K562 (cell line): ENCODE results near the gene C3. TPM values are rescaled to one million over a fixed set of nuclear protein-coding genes. Genes with fewer than 3 reads are reported as not detected.

ENCODE experiments used
- CTBP1 ChIP-seq: fragments of 450-650 bp; IDR thresholded peaks from 2 replicates; pipeline ENCODE4 v1.6.1; 2016; ENCODE audit warnings: borderline replicate concordance
- E2F3 ChIP-seq: fragments of 250-450 bp; sonication (Bioruptor Pico); IDR thresholded peaks from 2 replicates; pipeline ENCODE4 v1.4.0; 2020; ENCODE audit warnings: mild to moderate bottlenecking
- ELF1 ChIP-seq: fragments of 200-800 bp; sonication (Bioruptor generic); IDR thresholded peaks from 2 replicates; pipeline ENCODE4 v1.6.1; 2016; ENCODE audit warnings: missing genetic modification characterization, missing compliant biosample characterization
- HNRNPL ChIP-seq: fragments of 200-400 bp; formaldehyde crosslinking; IDR thresholded peaks from 2 replicates; pipeline ENCODE4 v1.6.1; 2017; ENCODE audit warnings: low read depth, mild to moderate bottlenecking, low read length
- MCM2 ChIP-seq: fragments of 450-650 bp; IDR thresholded peaks from 2 replicates; pipeline ENCODE4 v1.6.1; 2017; ENCODE audit warnings: low read depth, mild to moderate bottlenecking
- NCOA1 ChIP-seq: fragments of 450-650 bp; IDR thresholded peaks from 2 replicates; pipeline ENCODE4 v1.6.1; 2016; ENCODE audit warnings: low read depth
- NUFIP1 ChIP-seq: fragments of 450-650 bp; IDR thresholded peaks from 2 replicates; pipeline ENCODE4 v1.6.1; 2018; ENCODE audit not compliant: partially characterized antibody
- SRSF7 ChIP-seq: fragments of 200-400 bp; formaldehyde crosslinking; optimal IDR thresholded peaks from 2 replicates; pipeline ENCODE3; 2017; ENCODE audit warnings: mild to moderate bottlenecking, low read depth, low read length
- TEAD4 ChIP-seq, 2 experiments: sonication (generic) in 1 of 2; formaldehyde crosslinking in 1 of 2; IDR thresholded peaks; 2 replicates each; pipeline versions ENCODE4 v1.6.1 to v1.8.0; 2012 to 2022; ENCODE audit warnings: borderline replicate concordance in 1 of 2, inconsistent platforms in 1 of 2, low read length in 1 of 2, mild to moderate bottlenecking in 1 of 2, missing genetic modification reagents in 1 of 2
- TSC22D4 ChIP-seq: fragments of 450-650 bp; IDR thresholded peaks from 2 replicates; pipeline ENCODE4 v1.6.1; 2016; ENCODE audit warnings: missing genetic modification characterization, missing biosample characterization, control low read depth
- ZNF12 ChIP-seq: sonication (generic); formaldehyde crosslinking; IDR thresholded peaks from 2 replicates; pipeline ENCODE4 v1.4.0; 2020; ENCODE audit warnings: mild to moderate bottlenecking, missing genetic modification reagents
- ZNF121 ChIP-seq: sonication (generic); formaldehyde crosslinking; conservative IDR thresholded peaks from 2 replicates; pipeline ENCODE4 v1.8.0; 2022; ENCODE audit warnings: missing genetic modification reagents
- ZNF445 ChIP-seq: fragments of 250-450 bp; sonication (Bioruptor Pico); IDR thresholded peaks from 2 replicates; pipeline ENCODE4 v1.4.0; 2020; ENCODE audit warnings: low read depth, mild to moderate bottlenecking, moderate library complexity
- ZNF717 ChIP-seq: fragments of 250-450 bp; sonication (Bioruptor Pico); IDR thresholded peaks from 2 replicates; pipeline ENCODE4 v1.5.0; 2021
- polyA plus RNA-seq, 8 experiments: library from polyadenylated mRNA; depleted of rRNA in 4 of 8; stranded (reverse) in 5 of 8; unstranded in 3 of 8; fragments of >200 nt; fragmentation: Nextera tagmentation in 2 of 8; fragmentation: Illumina TruSeq in 1 of 8; extraction: Ambion mirVana in 2 of 8; extraction: Trizol in 1 of 8; gene quantifications; 2 replicates each; pipeline versions ENCODE4 v1.2.1 to v1.2.3, GENCODE V29; 2011 to 2014; ENCODE audit warnings: inconsistent platforms in 1 of 8, missing spikeins in 1 of 8
- total RNA-seq, 7 experiments: library from RNA; depleted of rRNA in 6 of 7; stranded (reverse); fragments of >200 nt in 6 of 7; fragmentation: Illumina TruSeq in 2 of 7; extraction: Trizol in 2 of 7; gene quantifications; 2 replicates each; pipeline versions ENCODE4 v1.2.1 to v1.2.3, GENCODE V29; 2011 to 2021; ENCODE audit warnings: low replicate concordance in 1 of 7
- TF ChIP-seq, protein P1 (sequence below): fragments of 450-650 bp; IDR thresholded peaks from 2 replicates; pipeline ENCODE4 v1.6.1; 2016
- TF ChIP-seq, protein P2 (sequence below): fragments of 250-450 bp; sonication (Bioruptor Pico); IDR thresholded peaks from 2 replicates; pipeline ENCODE4 v1.8.0; 2022; ENCODE audit warnings: moderate library complexity, mild to moderate bottlenecking, inconsistent platforms
- TF ChIP-seq, protein P3 (sequence below), 2 experiments: fragments of 200-800 bp in 1 of 2; sonication (Bioruptor generic) in 1 of 2; sonication (generic) in 1 of 2; formaldehyde crosslinking in 1 of 2; IDR thresholded peaks in 1 of 2; conservative IDR thresholded peaks in 1 of 2; 2 replicates each; pipeline versions ENCODE4 v1.5.0 to v1.6.1; 2016 to 2020; ENCODE audit warnings: missing compliant biosample characterization in 1 of 2, missing genetic modification characterization in 1 of 2, missing genetic modification reagents in 1 of 2
- TF ChIP-seq, protein P4 (sequence below), 2 experiments: fragments of 450-650 bp; conservative IDR thresholded peaks; 2 replicates each; pipeline ENCODE4 v1.6.1; 2017; ENCODE audit warnings: mild to moderate bottlenecking in 2 of 2, moderate library complexity in 2 of 2

The C3 gene
- total and polyA plus RNA-seq, 9 of the 15 experiments (the other 6 are each of a cell fraction or from before 2014, with no cell fraction given): 0.59 to 10.6 (median 2.2) TPM

DNA sequence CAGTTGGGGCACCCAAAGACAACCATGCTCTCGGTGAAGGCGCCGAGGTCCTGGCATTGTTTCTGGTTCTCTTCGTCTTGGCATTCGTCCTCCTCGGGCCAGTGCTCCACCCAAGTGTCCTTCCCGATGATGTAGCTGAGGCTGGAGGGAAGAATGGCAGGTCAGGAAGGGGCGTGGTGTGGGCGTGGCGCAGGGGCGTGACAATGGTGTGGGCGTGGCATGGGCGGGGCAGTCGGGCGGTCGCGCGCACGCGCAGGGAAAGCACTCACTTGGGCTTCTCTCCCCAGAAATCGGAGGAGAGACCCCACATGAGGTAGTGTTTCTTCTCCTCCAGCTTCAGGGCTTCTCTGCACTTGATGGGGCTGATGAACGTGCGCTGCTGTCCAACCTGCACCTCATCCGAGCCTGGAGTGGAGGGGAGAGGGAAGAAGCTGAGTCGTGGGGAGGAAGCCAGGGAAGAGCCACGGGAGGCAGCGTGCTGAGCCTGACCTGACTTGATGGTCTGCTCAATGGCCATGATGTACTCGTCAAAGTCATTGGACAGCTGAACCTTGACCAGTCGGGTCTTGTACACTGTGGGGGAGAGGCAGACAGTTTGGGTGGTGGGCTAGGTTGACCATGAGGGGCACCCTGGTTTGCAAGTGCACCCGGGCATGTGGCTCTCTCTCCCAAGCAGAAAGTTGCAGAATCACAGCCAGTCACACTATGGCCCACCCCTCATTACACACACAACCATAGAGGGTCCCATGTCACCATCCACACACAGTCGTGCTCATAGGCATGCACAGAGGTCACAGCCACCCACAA lies 42.4 kb downstream of the C3 start (continued):
- TF ChIP-seq, protein P1, sequence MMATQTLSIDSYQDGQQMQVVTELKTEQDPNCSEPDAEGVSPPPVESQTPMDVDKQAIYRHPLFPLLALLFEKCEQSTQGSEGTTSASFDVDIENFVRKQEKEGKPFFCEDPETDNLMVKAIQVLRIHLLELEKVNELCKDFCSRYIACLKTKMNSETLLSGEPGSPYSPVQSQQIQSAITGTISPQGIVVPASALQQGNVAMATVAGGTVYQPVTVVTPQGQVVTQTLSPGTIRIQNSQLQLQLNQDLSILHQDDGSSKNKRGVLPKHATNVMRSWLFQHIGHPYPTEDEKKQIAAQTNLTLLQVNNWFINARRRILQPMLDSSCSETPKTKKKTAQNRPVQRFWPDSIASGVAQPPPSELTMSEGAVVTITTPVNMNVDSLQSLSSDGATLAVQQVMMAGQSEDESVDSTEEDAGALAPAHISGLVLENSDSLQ: peak; percentile 91
- TF ChIP-seq, protein P2, sequence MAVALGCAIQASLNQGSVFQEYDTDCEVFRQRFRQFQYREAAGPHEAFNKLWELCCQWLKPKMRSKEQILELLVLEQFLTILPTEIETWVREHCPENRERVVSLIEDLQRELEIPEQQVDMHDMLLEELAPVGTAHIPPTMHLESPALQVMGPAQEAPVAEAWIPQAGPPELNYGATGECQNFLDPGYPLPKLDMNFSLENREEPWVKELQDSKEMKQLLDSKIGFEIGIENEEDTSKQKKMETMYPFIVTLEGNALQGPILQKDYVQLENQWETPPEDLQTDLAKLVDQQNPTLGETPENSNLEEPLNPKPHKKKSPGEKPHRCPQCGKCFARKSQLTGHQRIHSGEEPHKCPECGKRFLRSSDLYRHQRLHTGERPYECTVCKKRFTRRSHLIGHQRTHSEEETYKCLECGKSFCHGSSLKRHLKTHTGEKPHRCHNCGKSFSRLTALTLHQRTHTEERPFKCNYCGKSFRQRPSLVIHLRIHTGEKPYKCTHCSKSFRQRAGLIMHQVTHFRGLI: no peak
- TF ChIP-seq MCM2 (no peak), HNRNPL (no peak), NCOA1 (no peak), ELF1 (no peak), ZNF717 (no peak), ZNF121 (CRISPR knock-in tag) (no peak), SRSF7 (no peak), CTBP1 (peak; percentile 76; the same call in 1 of the 2 replicates), E2F3 (0 out of 2 replicates have a peak, but pooled peaks have one; percentile 25), ZNF12 (no peak), NUFIP1 (no peak), TSC22D4 (tag) (no peak), ZNF445 (CRISPR knock-in tag) (no peak), TEAD4 (IDR thresholded peaks at IDR 0.05; ENCODE audit: low read length) (no peak), TEAD4 (CRISPR knock-in tag; IDR thresholded peaks at IDR 0.05; ENCODE audit: borderline replicate concordance) (peak; percentile 29; the same call in 1 of the 2 replicates)
- TF ChIP-seq, protein P3, sequence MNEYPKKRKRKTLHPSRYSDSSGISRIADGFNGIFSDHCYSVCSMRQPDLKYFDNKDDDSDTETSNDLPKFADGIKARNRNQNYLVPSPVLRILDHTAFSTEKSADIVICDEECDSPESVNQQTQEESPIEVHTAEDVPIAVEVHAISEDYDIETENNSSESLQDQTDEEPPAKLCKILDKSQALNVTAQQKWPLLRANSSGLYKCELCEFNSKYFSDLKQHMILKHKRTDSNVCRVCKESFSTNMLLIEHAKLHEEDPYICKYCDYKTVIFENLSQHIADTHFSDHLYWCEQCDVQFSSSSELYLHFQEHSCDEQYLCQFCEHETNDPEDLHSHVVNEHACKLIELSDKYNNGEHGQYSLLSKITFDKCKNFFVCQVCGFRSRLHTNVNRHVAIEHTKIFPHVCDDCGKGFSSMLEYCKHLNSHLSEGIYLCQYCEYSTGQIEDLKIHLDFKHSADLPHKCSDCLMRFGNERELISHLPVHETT (CRISPR knock-in tag; conservative IDR thresholded peaks at IDR 0.05 in 1 of 2, IDR thresholded peaks at IDR 0.05 in 1 of 2): no peak
- TF ChIP-seq, protein P4, sequence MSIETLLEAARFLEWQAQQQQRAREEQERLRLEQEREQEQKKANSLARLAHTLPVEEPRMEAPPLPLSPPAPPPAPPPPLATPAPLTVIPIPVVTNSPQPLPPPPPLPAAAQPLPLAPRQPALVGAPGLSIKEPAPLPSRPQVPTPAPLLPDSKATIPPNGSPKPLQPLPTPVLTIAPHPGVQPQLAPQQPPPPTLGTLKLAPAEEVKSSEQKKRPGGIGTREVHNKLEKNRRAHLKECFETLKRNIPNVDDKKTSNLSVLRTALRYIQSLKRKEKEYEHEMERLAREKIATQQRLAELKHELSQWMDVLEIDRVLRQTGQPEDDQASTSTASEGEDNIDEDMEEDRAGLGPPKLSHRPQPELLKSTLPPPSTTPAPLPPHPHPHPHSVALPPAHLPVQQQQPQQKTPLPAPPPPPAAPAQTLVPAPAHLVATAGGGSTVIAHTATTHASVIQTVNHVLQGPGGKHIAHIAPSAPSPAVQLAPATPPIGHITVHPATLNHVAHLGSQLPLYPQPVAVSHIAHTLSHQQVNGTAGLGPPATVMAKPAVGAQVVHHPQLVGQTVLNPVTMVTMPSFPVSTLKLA (conservative IDR thresholded peaks at IDR 0.05): peak; percentile 46 to 68; a peak in 2 of 4 replicates
